Activated CD4-positive, alpha-beta T cell treated with anti-CD3 and anti-CD28 coated beads, Interleukin-10, Interleukin-2, amounts not matched to agents 100 ng/mL and 50 ng/mL, durations not matched to agents 16 hours and 8 hours (primary cell): ENCODE results near the gene RPL19.
"Not testable (repeated sequence)": the region's sequence is repeated elsewhere in the genome, so short reads cannot be mapped to it uniquely, and the experiment has no call there.

Experiments
- DNase-seq: peaks from one replicate; pipeline ENCODE4 v3.0.0-alpha.2; 2020

Gene RPL19

GRCh38 chr17:39200070-39200879, at the start of gene RPL19:
Gene RPL19 (plus strand): TSS chr17:39200283. CDS start chr17:39200345, 62 bp downstream.
- peak; percentile 85 for DNase-seq

- no peak for DNase-seq
Observed at GRCh38 chr17:39150795-39151149, 49.3 kb upstream of the RPL19 start.

GRCh38 chr17:39151150-39151942, 48.7 kb upstream of the RPL19 start, which contains the start of gene PLXDC1:
Gene PLXDC1 (minus strand): TSS chr17:39151637. CDS start chr17:39151437, 200 bp downstream.
- no peak for DNase-seq

GRCh38 chr17:39151943-39152818, 47.9 kb upstream of the RPL19 start:
- no peak for DNase-seq

GRCh38 chr17:39153599-39154051, 46.5 kb upstream of the RPL19 start:
- peak; percentile 91 for DNase-seq

GRCh38 chr17:39155654-39156053, 44.4 kb upstream of the RPL19 start:
- DNase-seq: no peak

GRCh38 chr17:39156491-39156890, 43.6 kb upstream of the RPL19 start:
- no peak for DNase-seq

GRCh38 chr17:39158623-39159022, 41.5 kb upstream of the RPL19 start:
- no peak for DNase-seq

- no peak for DNase-seq
Observed at GRCh38 chr17:39161962-39162361, 38.1 kb upstream of the RPL19 start.

GRCh38 chr17:39164675-39165143, 35.4 kb upstream of the RPL19 start:
- peak; percentile 81 for DNase-seq

GRCh38 chr17:39165178-39165840, 34.8 kb upstream of the RPL19 start:
- DNase-seq: no peak

- DNase-seq: no peak
Observed at GRCh38 chr17:39165841-39166349, 34.2 kb upstream of the RPL19 start, which contains the start of gene ARL5C. Gene ARL5C (minus strand): TSS chr17:39166161. CDS start chr17:39165760, 401 bp downstream.

GRCh38 chr17:39166437-39167335, 33.4 kb upstream of the RPL19 start:
- no peak for DNase-seq

- DNase-seq: no peak
Observed at GRCh38 chr17:39167476-39167875, 32.6 kb upstream of the RPL19 start.

- not testable (repeated sequence) for DNase-seq
Observed at GRCh38 chr17:39168503-39168902, 31.6 kb upstream of the RPL19 start.

- no peak for DNase-seq
Observed at GRCh38 chr17:39169101-39169500, 31.0 kb upstream of the RPL19 start.

GRCh38 chr17:39169518-39169917, 30.6 kb upstream of the RPL19 start:
- no peak for DNase-seq

GRCh38 chr17:39170109-39170508, 30.0 kb upstream of the RPL19 start:
- no peak for DNase-seq

GRCh38 chr17:39170558-39170957, 29.5 kb upstream of the RPL19 start:
- no peak for DNase-seq

- DNase-seq: no peak
Observed at GRCh38 chr17:39171933-39172332, 28.1 kb upstream of the RPL19 start.

GRCh38 chr17:39173080-39173479, 27.0 kb upstream of the RPL19 start:
- DNase-seq: no peak
